ENCODE data around the gene IRAK2.

Gene IRAK2

GRCh38 chr3:10281951-10282350 is 117.2 kb downstream of the IRAK2 start:
- TF ChIP-seq, protein P1, sequence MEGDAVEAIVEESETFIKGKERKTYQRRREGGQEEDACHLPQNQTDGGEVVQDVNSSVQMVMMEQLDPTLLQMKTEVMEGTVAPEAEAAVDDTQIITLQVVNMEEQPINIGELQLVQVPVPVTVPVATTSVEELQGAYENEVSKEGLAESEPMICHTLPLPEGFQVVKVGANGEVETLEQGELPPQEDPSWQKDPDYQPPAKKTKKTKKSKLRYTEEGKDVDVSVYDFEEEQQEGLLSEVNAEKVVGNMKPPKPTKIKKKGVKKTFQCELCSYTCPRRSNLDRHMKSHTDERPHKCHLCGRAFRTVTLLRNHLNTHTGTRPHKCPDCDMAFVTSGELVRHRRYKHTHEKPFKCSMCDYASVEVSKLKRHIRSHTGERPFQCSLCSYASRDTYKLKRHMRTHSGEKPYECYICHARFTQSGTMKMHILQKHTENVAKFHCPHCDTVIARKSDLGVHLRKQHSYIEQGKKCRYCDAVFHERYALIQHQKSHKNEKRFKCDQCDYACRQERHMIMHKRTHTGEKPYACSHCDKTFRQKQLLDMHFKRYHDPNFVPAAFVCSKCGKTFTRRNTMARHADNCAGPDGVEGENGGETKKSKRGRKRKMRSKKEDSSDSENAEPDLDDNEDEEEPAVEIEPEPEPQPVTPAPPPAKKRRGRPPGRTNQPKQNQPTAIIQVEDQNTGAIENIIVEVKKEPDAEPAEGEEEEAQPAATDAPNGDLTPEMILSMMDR (IDR thresholded peaks at IDR 0.05; ENCODE audit: low read depth, low read length): no peak
- peak; percentile 55 to 56 for DNase-seq (ENCODE audit: low read depth in 2 of 2)
- H3K4me3 ChIP-seq (replicated peaks in 1 of 2; ENCODE audit: low read depth in 2 of 2, low read length in 2 of 2): no peak overlapping the region

GRCh38 chr3:10283638-10284037 is 118.9 kb downstream of the IRAK2 start:
- DNase-seq (ENCODE audit: low read depth in 2 of 2): no peak
- H3K4me3 ChIP-seq (replicated peaks in 1 of 2; ENCODE audit: low read depth in 2 of 2, low read length in 2 of 2): no peak overlapping the region
- TF ChIP-seq, protein P1 (IDR thresholded peaks at IDR 0.05; ENCODE audit: low read depth, low read length): no peak

- TF ChIP-seq, protein P1 (IDR thresholded peaks at IDR 0.05; ENCODE audit: low read depth, low read length): no peak
- DNase-seq (ENCODE audit: low read depth in 2 of 2): no peak
- H3K4me3 ChIP-seq (replicated peaks in 1 of 2; ENCODE audit: low read depth in 2 of 2, low read length in 2 of 2): no peak overlapping the region
These were observed 119.8 kb downstream of the IRAK2 start for GRCh38 chr3:10284496-10284895.

DNA sequence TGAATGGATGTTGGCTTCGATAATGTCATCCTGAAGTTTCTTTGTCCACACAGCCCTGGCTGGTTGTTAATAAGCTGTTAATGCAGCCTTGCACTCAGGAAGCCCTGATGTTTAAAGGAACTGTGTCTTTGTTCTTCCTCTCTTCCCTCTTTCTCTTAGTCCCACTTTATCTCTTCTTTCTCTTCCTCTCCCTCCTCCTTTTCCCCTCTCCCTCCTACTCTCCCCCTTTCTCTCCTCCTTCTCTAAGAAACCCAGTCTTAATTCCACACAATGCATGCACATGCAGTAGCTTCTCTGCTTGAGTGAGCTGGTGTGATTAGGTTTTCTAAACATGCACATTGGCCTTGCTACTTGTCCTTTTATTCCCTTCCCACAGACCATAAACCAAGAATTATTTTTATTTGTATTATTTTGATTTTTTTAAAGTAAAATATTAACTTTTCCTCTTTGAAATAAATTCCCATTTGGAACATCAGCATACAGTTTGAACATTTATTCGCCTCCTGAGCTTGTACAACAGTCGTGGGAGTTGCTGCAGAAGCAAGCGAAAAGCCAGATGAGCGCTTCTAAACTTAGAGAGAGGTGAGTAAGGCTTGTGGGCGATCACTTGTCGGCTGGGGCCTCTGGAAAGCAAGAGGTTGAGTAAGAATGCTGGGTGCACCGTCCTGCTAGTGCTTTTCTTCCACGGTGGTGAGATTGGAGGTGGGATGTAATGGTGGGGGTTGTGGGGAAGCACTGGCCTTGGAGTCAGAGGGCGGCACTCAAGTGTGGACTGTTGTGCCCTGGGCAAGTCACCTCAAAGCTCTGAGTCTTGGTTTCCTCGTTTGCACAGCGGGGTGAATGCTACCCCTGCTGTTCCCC is 120.8 kb downstream of the IRAK2 start:
- no peak for DNase-seq (ENCODE audit: low read depth in 2 of 2)
- no peak overlapping the region for H3K4me3 ChIP-seq (replicated peaks in 1 of 2; ENCODE audit: low read depth in 2 of 2, low read length in 2 of 2)
- TF ChIP-seq, protein P1 (IDR thresholded peaks at IDR 0.05; ENCODE audit: low read depth, low read length): no peak

- TF ChIP-seq, protein P1 (IDR thresholded peaks at IDR 0.05; ENCODE audit: low read depth, low read length): no peak
- no peak overlapping the region for H3K4me3 ChIP-seq (replicated peaks in 1 of 2; ENCODE audit: low read depth in 2 of 2, low read length in 2 of 2)
- DNase-seq (ENCODE audit: low read depth in 2 of 2): no peak
These were observed 121.4 kb downstream of the IRAK2 start for GRCh38 chr3:10286133-10286524.

DNA sequence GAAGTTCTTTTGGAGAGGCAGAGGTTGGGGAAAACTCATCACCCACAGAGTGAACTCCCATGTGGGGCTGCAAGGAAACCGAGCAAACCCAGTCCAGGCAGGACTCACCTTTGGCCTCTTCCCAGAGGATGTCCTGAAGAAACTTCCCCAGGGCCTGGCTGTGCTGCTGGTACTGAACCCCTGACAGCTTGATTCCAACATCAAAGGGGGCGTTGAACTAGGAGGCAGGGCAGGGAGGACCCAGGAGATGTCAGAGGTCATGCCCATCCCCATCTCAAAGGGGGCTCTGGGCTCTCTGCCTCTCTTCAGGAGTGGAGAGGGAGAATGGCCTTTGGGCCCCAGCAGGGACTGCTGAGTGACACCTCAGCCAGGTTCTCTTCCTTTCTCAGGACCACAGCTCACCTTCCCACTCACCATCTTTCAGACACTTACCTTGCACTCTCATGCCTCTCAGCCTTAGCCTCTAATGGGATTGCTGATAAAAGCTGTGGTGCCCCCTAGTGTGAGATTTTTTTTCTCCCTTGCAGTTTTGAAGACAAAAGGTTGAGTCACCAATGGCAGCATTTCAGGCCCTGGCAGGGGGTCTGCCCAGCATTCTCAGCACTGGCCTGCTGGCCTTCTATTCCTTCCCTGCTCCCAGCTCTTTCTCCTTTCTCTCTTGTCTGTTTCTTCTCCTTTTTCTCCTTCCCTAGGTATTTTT is 122.0 kb downstream of the IRAK2 start:
- DNase-seq (ENCODE audit: low read depth in 2 of 2): peak; percentile 54 to 81
- TF ChIP-seq, protein P1 (IDR thresholded peaks at IDR 0.05; ENCODE audit: low read depth, low read length): peak; percentile 47
- H3K4me3 ChIP-seq (replicated peaks in 1 of 2; ENCODE audit: low read depth in 2 of 2, low read length in 2 of 2): no peak overlapping the region
